NCI-H2171 treated with DMSO at 0.1 percent for 48 hours (cell line): ENCODE measurements around the gene UBE2G2.

ENCODE experiments used
- DNase-seq: peaks from one replicate; lab custom pipeline; 2025; lab: John Stamatoyannopoulos, UW

UBE2G2 gene

GRCh38 chr21:44785620-44786335, 15.8 kb downstream of the UBE2G2 start:
- DNase-seq: no peak

- no peak for DNase-seq
These were observed 16.8 kb downstream of the UBE2G2 start for GRCh38 chr21:44784810-44785209.

- no peak for DNase-seq
These were observed 18.5 kb downstream of the UBE2G2 start for GRCh38 chr21:44783020-44783696.

- no peak for DNase-seq
These were observed 20.7 kb downstream of the UBE2G2 start for GRCh38 chr21:44780767-44781459.

GRCh38 chr21:44780137-44780502, 21.5 kb downstream of the UBE2G2 start:
- no peak for DNase-seq

- no peak for DNase-seq
These were observed 22.0 kb downstream of the UBE2G2 start for GRCh38 chr21:44779417-44780136.

- no peak for DNase-seq
These were observed 22.6 kb downstream of the UBE2G2 start for GRCh38 chr21:44778983-44779382.

- DNase-seq: no peak
These were observed 23.1 kb downstream of the UBE2G2 start for GRCh38 chr21:44778499-44778911.

- DNase-seq: no peak
These were observed 23.5 kb downstream of the UBE2G2 start for GRCh38 chr21:44778094-44778493.

- no peak for DNase-seq
These were observed 26.6 kb downstream of the UBE2G2 start for GRCh38 chr21:44774972-44775371.

- no peak for DNase-seq
These were observed 28.2 kb downstream of the UBE2G2 start for GRCh38 chr21:44773291-44773932.

- no peak for DNase-seq
These were observed 29.6 kb downstream of the UBE2G2 start for GRCh38 chr21:44771896-44772525.

- DNase-seq: no peak
These were observed 33.5 kb downstream of the UBE2G2 start for GRCh38 chr21:44767834-44768831.

- no peak for DNase-seq
These were observed 34.7 kb downstream of the UBE2G2 start for GRCh38 chr21:44766818-44767354.

- DNase-seq: no peak
These were observed 35.4 kb downstream of the UBE2G2 start for GRCh38 chr21:44766014-44766817.

- no peak for DNase-seq
These were observed 36.2 kb downstream of the UBE2G2 start for GRCh38 chr21:44765231-44766013.

- DNase-seq: no peak
These were observed 37.0 kb downstream of the UBE2G2 start for GRCh38 chr21:44764319-44765230.
